GM12892 (cell line): Measurements from ENCODE around the gene SDHAF4. TPM values are rescaled to one million over a fixed set of nuclear protein-coding genes. Genes with fewer than 3 reads are reported as not detected.

Experiments used
- DNase-seq: peaks from one replicate; pipeline ENCODE4 v3.0.0; 2011; ENCODE audit not compliant: insufficient read length
- FAIRE-seq: peaks from 2 replicates; lab custom pipeline; 2011; peaks lifted over from hg19 to GRCh38; lab: Jason Lieb, UNC
- POLR2A ChIP-seq: IDR thresholded peaks from 2 replicates; pipeline ENCODE4 v1.6.1; 2011; ENCODE audit warnings: low read depth, low read length, control low read depth
- POLR2AphosphoS5 ChIP-seq: IDR thresholded peaks from 2 replicates; pipeline ENCODE4 v1.6.1; 2011; ENCODE audit warnings: low read depth, low read length, control low read depth
- TAF1 ChIP-seq: IDR thresholded peaks from 2 replicates; pipeline ENCODE4 v1.6.1; 2011; ENCODE audit warnings: low read depth, mild to moderate bottlenecking, control low read depth, low read length, borderline replicate concordance
- polyA plus RNA-seq: library from polyadenylated mRNA; unstranded; fragments of >200 nt; gene quantifications from one replicate; pipeline ENCODE4 v1.2.1, GENCODE V29; 2012; ENCODE audit warnings: missing spikeins, inconsistent platforms; ENCODE audit not compliant: missing spikeins

The SDHAF4 gene
- polyA plus RNA-seq = 19.4 TPM

DNA sequence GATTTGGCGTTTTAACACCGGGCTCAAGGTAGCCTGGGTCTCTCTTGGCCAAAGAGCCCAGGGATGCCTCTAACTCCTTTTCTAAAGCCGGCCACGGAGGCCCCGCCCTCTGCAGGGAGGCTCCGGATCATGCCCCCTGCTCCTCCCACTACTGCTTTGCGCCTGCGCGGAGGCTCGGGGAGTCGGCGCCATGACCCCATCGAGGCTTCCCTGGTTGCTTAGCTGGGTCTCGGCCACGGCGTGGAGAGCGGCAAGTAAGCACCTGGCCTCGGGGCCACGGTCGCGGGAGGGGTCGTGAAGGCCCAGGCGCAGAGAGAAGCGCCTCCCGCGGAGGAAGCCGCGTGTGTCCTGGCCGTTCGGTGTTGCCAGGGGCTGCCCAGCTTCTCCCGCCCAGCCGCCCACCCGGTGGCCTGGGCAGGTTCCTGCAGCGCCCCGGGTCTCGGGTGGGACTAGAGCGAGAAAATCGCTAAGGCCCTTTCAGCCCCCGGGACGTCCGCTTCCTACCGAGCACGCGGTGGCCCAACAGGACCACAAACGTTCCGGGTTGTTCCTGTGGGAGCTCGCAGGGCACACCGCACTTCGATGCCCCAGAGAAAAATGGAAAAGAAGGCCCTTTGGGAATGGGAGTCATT lies at the start of gene SDHAF4:
Gene SDHAF4, plus strand, starts transcription at position 180 of the 632 bp plus-strand sequence. Its CDS starts 11 bp downstream, at position 191.
- DNase-seq (peak; percentile 84), FAIRE-seq (peak; percentile 91)
- peak; percentile 93 for TF ChIP-seq POLR2A
- TF ChIP-seq TAF1 = 0 out of 2 replicates have a peak, but pooled peaks have one; percentile 22
- peak; percentile 92 for TF ChIP-seq POLR2AphosphoS5

DNA sequence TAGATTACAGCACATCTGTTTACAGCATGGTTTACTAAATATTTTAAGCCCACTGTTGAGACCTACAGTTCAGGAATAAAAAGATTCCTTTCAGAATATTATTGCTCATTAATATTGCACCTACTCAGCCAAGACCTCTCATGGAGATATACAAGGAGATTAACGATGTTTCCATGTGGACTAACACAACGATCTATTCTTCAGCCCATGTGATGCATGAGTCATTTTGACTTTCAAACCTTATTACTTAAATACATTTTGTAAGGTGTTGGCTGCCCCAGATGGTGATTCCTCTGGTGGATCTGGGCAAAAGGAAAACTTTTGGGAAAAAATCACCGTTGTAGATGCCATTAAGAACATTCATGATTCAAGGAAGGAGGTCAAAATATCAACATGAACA lies 48.0 kb upstream of the SDHAF4 start:
- DNase-seq = no peak
- TF ChIP-seq TAF1 = no peak
- TF ChIP-seq POLR2A = no peak
- TF ChIP-seq POLR2AphosphoS5 = no peak
- FAIRE-seq = no peak

DNA sequence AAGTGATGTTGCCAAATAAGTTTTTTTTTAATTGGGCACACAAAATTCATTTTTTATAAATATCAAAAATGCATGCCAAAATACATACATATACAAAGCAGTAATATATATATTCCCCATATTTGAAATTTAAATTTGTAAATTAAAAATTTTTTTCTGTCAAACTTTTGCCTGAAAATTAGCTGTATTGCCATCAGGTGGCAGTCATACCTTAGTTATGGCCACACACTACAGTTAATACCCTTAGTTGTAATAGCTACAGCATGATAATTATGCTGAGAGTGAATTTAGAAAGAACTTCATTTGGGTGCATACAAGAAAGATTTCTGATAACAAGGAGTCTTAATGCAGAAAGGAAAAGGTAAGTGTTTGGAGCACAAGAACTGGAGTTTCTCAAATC lies 46.2 kb upstream of the SDHAF4 start:
- FAIRE-seq = no peak
- no peak for DNase-seq
- TF ChIP-seq TAF1 (no peak), POLR2AphosphoS5 (no peak)

- no peak for FAIRE-seq
- no peak for TF ChIP-seq POLR2A
- no peak for TF ChIP-seq TAF1
- TF ChIP-seq POLR2AphosphoS5 = no peak
- DNase-seq = no peak
These were observed 41.9 kb upstream of the SDHAF4 start for GRCh38 chr6:70524721-70525286.

DNA sequence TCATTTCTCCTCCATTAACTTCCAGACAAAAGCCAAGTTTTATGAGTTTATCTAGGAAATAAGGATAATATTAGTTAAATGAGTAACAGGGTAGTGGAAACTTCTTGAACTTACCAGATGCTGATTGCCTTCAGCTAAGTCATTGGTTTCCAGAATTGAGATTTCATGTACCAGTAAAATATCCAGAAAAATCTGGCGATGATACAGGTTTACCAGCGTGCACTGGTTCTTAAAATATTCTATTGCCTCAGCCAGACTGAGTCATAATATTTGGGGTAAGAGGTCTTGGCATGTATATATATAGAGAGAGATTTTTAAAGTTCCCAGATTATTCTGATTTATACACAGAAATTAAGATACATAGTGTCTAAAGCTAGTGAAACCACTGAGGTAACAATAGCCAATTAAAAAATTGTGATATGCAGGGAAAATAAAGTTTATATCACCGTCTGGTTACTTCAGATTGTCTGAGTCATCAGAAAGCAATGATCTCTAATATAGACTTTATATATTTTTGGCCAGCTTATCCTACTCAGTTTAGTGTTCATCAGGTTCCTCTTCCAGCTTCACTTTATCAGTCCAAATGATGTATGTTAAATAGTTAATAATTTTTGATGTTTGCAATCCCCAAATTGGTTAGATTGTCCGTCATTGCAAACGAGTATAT lies 39.5 kb upstream of the SDHAF4 start:
- no peak for DNase-seq
- TF ChIP-seq POLR2A = no peak
- TF ChIP-seq POLR2AphosphoS5 = no peak
- TF ChIP-seq TAF1 = no peak
- no peak for FAIRE-seq

- TF ChIP-seq POLR2A (no peak), POLR2AphosphoS5 (no peak), TAF1 (no peak)
- DNase-seq = no peak
- FAIRE-seq = no peak
These were observed 36.7 kb upstream of the SDHAF4 start for GRCh38 chr6:70530023-70530422.

DNA sequence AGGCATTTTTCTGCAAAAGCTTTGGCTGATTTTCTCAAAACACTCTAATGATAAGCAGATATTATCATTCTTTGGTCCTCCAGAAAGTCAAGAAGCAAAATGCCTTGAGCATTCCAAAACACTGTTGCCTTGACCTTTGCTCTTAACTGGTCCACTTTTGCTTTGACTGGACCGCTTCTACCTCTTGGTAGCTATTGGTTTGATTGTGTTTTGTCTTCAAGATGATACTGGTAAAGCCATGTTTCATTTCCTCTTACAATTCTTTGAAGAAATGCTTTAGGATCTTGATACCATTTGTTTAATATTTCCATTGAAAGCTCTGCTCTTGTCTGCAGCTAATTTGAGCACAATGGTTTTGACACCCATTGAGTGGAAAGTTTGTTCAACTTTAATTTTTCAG lies 35.6 kb upstream of the SDHAF4 start:
- FAIRE-seq (no peak), DNase-seq (no peak)

DNA sequence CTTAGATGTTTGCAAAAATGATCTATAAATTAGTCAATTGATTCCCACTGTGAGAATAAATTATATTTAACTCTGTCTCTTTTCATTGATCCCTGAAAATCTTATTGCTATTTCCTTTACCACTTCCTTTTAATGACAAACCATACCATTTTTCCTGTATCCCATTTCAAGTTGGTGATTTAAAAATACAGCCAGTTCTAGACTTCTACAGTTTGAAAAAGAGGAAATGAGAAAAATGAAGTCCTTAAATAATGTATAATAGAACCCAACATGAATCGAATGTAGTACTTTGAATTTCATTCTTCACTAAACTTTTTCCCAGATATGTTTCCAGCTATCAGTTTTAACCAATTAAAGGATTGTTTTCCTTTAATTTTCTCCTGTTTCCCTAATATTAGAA lies 29.5 kb upstream of the SDHAF4 start:
- FAIRE-seq (no peak), DNase-seq (no peak)
- no peak for TF ChIP-seq POLR2A

More for the DNA sequence above, 35.6 kb upstream of the SDHAF4 start:
- no peak for TF ChIP-seq POLR2A
- no peak for TF ChIP-seq TAF1
- no peak for TF ChIP-seq POLR2AphosphoS5

DNA sequence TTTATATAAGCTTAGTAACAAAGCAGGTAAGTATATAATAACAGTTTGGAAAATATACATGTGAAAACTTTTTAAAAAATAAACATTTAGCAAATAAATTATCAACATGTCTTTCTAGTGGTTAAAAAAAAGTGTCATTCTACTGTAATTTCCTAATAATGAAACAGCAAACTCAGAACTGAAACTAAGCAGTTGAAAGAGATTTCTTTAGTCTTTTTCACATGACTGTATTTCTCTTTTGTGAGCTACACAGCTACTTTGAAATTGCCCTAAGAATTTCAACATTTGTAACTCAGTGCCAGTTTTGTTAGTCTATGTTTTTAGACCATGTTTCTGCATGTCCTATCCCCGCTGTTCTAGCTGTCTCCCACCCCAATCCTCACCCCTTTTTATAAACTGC lies 28.4 kb upstream of the SDHAF4 start:
- TF ChIP-seq TAF1 (no peak), POLR2AphosphoS5 (no peak), POLR2A (no peak)
- no peak for FAIRE-seq
- DNase-seq = peak; percentile 1

DNA sequence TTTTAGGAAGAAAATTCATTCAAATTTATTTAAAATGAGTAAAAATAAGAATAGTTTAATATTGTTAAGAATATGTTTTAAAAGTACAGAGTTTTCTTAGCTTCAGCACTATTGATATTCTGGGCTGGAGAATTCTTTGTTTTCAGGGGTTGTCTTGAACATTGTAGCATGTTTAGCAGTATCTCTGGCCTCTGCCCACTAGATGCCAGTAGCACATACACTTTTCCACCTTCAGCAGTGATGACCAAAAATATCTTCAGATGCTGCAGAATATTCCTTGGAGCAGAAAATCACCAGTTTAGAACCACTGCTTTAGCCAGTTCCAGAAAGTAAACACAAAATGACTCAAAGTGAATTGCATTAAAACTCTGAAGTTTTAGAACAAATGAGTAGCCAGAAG lies 19.4 kb upstream of the SDHAF4 start:
- DNase-seq (no peak), FAIRE-seq (no peak)
- no peak for TF ChIP-seq POLR2AphosphoS5
- TF ChIP-seq POLR2A = no peak

DNA sequence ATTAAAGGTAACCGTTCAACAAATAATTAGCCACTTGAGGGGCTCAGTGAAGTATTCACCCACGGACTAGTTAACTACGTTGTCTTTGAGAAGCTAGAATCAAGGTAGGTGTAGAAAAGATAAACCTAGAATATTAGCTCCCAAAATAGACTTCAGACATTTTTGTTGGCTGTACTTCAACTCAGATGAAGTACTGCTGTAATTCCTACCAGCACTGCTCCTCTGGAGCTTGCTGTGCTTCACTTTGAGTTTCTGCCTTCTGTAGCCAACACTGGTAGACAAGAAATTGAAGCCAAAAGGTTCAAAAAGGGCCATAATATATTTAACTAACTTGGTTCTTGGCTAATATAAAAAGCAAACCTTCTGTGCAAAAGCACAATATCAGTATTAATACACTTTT lies 18.8 kb upstream of the SDHAF4 start:
- DNase-seq (no peak), FAIRE-seq (no peak)
- no peak for TF ChIP-seq POLR2A
- no peak for TF ChIP-seq POLR2AphosphoS5
- TF ChIP-seq TAF1 = no peak

DNA sequence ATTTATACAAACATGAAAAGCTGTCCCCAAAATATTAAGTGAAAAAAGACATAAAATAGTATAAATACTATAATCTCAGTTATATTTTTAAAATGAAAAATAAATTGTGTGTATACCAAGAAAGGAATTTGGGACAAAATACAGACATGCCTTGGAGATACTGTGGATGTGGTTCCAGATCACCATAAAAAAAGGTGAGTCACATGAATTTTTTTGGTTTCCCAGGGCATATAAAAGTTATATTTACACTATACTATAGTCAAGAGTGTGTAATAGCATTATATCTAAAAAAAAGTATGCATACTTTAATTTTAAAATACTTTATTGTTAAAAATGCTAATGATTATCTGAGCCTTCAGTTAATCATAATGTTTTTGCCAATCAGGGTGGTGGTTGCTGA lies 17.4 kb upstream of the SDHAF4 start:
- TF ChIP-seq POLR2A = no peak
- TF ChIP-seq POLR2AphosphoS5 = no peak
- no peak for TF ChIP-seq TAF1
- no peak for DNase-seq
- no peak for FAIRE-seq
